ENCODE measurements around the gene TPP1.

TPP1 gene

DNA sequence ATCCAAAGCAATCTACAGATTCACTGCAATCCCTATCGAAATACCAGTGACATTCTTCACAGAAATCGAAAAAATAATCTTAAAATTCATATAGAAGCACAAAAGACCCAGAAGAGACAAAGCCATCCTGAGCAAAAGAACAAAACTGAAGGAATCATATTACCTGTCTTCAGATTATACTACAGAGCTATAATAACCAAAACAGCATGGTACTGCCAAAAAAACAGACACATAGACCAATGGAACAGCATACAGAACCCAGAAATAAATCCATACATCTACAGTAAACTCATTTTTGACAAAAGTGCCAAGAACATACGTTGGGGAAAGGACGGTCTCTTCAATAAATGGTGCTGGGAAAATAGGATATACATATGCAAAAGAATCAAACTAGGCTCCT is 34.7 kb downstream of the TPP1 start:
- DNase-seq (ENCODE audit: low read depth) = no peak

GRCh38 chr11:6583584-6583983 is 35.6 kb downstream of the TPP1 start:
- TF ChIP-seq, protein P1, sequence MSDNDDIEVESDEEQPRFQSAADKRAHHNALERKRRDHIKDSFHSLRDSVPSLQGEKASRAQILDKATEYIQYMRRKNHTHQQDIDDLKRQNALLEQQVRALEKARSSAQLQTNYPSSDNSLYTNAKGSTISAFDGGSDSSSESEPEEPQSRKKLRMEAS (IDR thresholded peaks at IDR 0.05; ENCODE audit: low read depth, low read length) = no peak
- TF ChIP-seq CTCF (IDR thresholded peaks at IDR 0.05; ENCODE audit: low read depth, low read length) (no peak), POLR2A (IDR thresholded peaks at IDR 0.05; ENCODE audit: extremely low read depth, insufficient read length) (no peak), MYC (IDR thresholded peaks at IDR 0.05; ENCODE audit: low read depth, low read length) (no peak)
- H3K4me3 ChIP-seq (ENCODE audit: low read depth, low read length) = no peak overlapping the region
- DNase-seq (ENCODE audit: low read depth) = no peak

More for the DNA sequence above, 34.7 kb downstream of the TPP1 start:
- H3K4me3 ChIP-seq (ENCODE audit: low read depth, low read length) = no peak overlapping the region
- TF ChIP-seq MYC (IDR thresholded peaks at IDR 0.05; ENCODE audit: low read depth, low read length) (no peak), POLR2A (IDR thresholded peaks at IDR 0.05; ENCODE audit: extremely low read depth, insufficient read length) (no peak), CTCF (IDR thresholded peaks at IDR 0.05; ENCODE audit: low read depth, low read length) (no peak)
- TF ChIP-seq, protein P1 (IDR thresholded peaks at IDR 0.05; ENCODE audit: low read depth, low read length) = no peak

DNA sequence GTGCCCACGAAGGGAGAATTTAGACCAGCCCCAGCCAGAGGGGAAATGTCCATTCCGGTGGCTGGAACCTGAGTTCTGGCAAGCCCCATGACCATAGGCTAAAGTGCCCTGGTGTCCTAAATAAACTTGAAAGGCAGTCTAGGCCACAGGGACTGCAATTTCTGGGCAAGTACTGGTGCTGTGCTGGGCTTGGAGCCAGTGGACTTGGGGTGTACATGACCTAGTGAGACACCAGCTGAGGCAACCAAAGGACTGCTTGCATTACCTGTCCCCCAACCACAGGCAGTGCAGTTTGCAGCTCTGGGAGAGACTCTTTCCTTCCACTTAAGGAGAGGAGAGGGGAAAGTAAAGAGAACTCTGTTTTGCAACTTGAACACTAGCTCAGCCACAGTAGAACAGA is 39.5 kb downstream of the TPP1 start:
- DNase-seq (ENCODE audit: low read depth) = no peak
- H3K4me3 ChIP-seq (ENCODE audit: low read depth, low read length) = no peak overlapping the region
- TF ChIP-seq, protein P1 (IDR thresholded peaks at IDR 0.05; ENCODE audit: low read depth, low read length) = no peak
- no peak for TF ChIP-seq POLR2A (IDR thresholded peaks at IDR 0.05; ENCODE audit: extremely low read depth, insufficient read length)
- TF ChIP-seq MYC (IDR thresholded peaks at IDR 0.05; ENCODE audit: low read depth, low read length) = no peak
- TF ChIP-seq CTCF (IDR thresholded peaks at IDR 0.05; ENCODE audit: low read depth, low read length) = no peak

DNA sequence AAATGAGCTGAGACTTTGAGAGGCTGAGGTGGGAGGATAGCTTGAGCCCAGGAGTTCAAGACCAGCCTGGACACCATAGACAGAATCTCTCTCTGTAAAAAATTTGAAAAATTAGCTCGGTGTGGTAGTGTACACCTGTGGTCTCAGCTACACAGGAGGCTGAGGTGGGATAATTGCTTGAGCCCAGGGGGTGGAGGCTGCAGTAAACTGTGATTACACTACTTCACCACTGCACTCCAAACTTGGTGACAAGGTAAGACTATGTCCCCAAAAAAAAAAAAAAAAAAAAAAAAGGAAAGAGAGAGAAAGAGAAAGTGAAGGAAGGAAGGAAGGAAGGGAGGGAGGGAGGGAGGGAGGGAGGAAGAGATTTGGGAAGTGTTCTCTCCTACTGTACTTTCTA is 41.1 kb downstream of the TPP1 start:
- DNase-seq (ENCODE audit: low read depth) = no peak
- no peak for TF ChIP-seq CTCF (IDR thresholded peaks at IDR 0.05; ENCODE audit: low read depth, low read length)
- no peak for TF ChIP-seq POLR2A (IDR thresholded peaks at IDR 0.05; ENCODE audit: extremely low read depth, insufficient read length)
- TF ChIP-seq, protein P1 (IDR thresholded peaks at IDR 0.05; ENCODE audit: low read depth, low read length) = no peak
- TF ChIP-seq MYC (IDR thresholded peaks at IDR 0.05; ENCODE audit: low read depth, low read length) = no peak
- H3K4me3 ChIP-seq (ENCODE audit: low read depth, low read length) = no peak overlapping the region

DNA sequence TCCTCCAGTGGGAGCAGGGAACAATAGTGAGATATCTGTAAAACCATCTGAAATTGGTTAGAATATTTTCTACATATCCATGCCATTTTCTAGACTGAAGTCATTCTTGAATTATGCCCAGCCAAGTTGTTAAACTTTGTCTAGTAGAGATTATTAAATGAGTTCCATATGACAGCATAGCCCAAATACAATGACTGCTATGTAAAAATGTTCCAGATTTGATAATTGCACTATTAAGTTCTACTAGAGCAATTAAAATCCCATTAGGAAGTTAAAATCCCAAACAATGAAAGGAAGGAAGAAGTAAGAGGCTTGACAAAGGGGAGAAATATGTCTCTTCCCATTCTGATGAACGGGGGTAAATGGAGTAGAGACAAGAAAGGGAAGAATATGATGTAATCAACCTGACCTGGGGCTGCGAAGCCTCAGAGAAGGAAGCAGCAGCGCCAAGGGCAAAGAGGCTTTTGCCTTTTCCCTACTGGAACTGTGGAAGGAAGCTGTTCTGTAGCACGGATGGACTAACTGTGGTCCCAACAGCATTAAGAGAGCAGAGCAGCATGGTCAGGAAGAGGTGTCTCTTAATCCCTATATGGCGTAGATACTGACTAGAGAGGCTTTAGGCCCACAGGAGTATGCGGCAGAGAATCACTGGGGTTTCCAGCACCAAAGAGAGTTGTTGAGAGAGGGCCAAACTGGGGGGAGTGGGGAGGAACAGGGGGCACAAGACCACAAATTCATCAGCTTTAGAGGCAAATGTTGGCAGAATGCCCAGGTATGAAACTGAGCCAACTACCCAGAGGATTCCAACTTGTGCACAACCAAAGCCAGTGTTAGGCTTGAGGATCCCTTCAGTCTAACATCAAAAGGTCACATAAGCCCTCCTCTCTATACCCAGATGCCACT is 42.5 kb downstream of the TPP1 start:
- DNase-seq (ENCODE audit: low read depth) = peak; percentile 10
- TF ChIP-seq CTCF (IDR thresholded peaks at IDR 0.05; ENCODE audit: low read depth, low read length) (no peak), MYC (IDR thresholded peaks at IDR 0.05; ENCODE audit: low read depth, low read length) (no peak), POLR2A (IDR thresholded peaks at IDR 0.05; ENCODE audit: extremely low read depth, insufficient read length) (no peak)
- TF ChIP-seq, protein P1 (IDR thresholded peaks at IDR 0.05; ENCODE audit: low read depth, low read length) = no peak
- no peak overlapping the region for H3K4me3 ChIP-seq (ENCODE audit: low read depth, low read length)

Measured in NB4 (cell line).